ENCODE results near the gene CENPVL2.
"Not testable (repeated sequence)": the region's sequence is repeated elsewhere in the genome, so short reads cannot be mapped to it uniquely, and the experiment has no call there.

Gene CENPVL2

GRCh38 chrX:51682720-51683062 is at the start of gene CENPVL2:
Gene CENPVL2 (minus strand): TSS chrX:51682831. CDS start chrX:51682831, 0 bp downstream.
- DNase-seq (ENCODE audit: low read depth in 1 of 2, low spot score in 1 of 2): not testable (repeated sequence)

GRCh38 chrX:51728202-51728601 is 45.6 kb upstream of the CENPVL2 start:
- no peak for DNase-seq (ENCODE audit: low read depth in 1 of 2, low spot score in 1 of 2)

GRCh38 chrX:51712943-51713647 is 30.5 kb upstream of the CENPVL2 start:
- DNase-seq (ENCODE audit: low read depth in 1 of 2, low spot score in 1 of 2): not testable (repeated sequence)

- not testable (repeated sequence) for DNase-seq (ENCODE audit: low read depth in 1 of 2, low spot score in 1 of 2)
Observed at GRCh38 chrX:51710277-51711164, 27.9 kb upstream of the CENPVL2 start, which contains the start of gene CENPVL1. Gene CENPVL1 (plus strand): TSS chrX:51710512. CDS start chrX:51710512, 0 bp downstream.

GRCh38 chrX:51697397-51697796 is 14.8 kb upstream of the CENPVL2 start:
- no peak for DNase-seq (ENCODE audit: low read depth in 1 of 2, low spot score in 1 of 2)

GRCh38 chrX:51694254-51694653 is 11.6 kb upstream of the CENPVL2 start:
- no peak for DNase-seq (ENCODE audit: low read depth in 1 of 2, low spot score in 1 of 2)

- not testable (repeated sequence) for DNase-seq (ENCODE audit: low read depth in 1 of 2, low spot score in 1 of 2)
Observed at GRCh38 chrX:51681808-51682719, 567 bp downstream of the CENPVL2 start.

- not testable (repeated sequence) for DNase-seq (ENCODE audit: low read depth in 1 of 2, low spot score in 1 of 2)
Observed at GRCh38 chrX:51679689-51680433, 2.8 kb downstream of the CENPVL2 start.

- no peak for DNase-seq (ENCODE audit: low read depth in 1 of 2, low spot score in 1 of 2)
Observed at GRCh38 chrX:51665981-51666380, 16.6 kb downstream of the CENPVL2 start.

- DNase-seq (ENCODE audit: low read depth in 1 of 2, low spot score in 1 of 2): no peak
Observed at GRCh38 chrX:51643377-51643776, 39.3 kb downstream of the CENPVL2 start.

- DNase-seq (ENCODE audit: low read depth in 1 of 2, low spot score in 1 of 2): no peak
Observed at GRCh38 chrX:51641421-51642021, 41.1 kb downstream of the CENPVL2 start.

GRCh38 chrX:51636511-51636910 is 46.1 kb downstream of the CENPVL2 start:
- not testable (repeated sequence) for DNase-seq (ENCODE audit: low read depth in 1 of 2, low spot score in 1 of 2)

Data from activated CD4-positive, alpha-beta T cell treated with anti-CD3 and anti-CD28 coated beads, Interleukin-2, amount 50 U/mL, for 24 hours (primary cell).